Measurements from ENCODE around the gene SLC9A3.
A peak's percentile ranks its signal among the peaks of the same experiment; 100 is the strongest.

The SLC9A3 gene

DNA sequence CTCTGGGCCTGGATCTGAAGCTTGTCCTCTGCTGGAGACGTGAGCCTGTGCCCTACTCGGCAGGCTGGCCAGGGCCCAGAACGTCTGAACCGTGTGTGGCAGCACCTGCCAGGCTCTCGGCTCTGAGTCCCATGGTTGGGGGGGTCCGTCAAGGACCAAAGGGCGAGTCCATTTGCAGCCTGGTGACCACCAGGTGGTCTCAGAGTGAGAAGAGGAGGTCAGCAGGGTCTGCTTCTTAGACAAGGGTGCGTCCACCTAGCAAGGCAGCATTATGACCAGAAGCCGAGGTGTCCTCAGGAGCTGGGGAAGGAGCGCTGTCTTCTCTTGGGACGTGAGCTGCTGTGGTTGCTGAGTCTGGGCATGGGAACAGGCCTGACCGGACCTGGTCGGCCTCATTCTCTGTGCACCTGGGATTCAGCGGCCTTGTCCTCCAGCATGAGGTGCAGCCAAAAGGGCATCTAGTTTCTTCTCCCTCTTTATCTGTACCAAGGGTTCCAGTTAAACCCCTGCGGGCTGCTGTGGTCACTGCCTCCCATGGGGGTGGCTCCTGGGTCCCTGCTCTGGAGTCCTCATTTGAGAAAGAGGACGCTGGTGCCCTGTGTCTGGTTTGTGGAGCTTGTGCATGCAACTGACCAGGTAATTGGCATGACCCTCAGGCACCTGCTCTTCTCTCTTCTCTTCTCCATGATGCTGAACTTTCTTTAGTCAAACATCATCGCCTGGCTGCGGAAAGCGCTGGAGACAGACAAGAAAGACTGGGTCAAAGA lies 66.9 kb downstream of the SLC9A3 start:
- no peak for DNase-seq

DNA sequence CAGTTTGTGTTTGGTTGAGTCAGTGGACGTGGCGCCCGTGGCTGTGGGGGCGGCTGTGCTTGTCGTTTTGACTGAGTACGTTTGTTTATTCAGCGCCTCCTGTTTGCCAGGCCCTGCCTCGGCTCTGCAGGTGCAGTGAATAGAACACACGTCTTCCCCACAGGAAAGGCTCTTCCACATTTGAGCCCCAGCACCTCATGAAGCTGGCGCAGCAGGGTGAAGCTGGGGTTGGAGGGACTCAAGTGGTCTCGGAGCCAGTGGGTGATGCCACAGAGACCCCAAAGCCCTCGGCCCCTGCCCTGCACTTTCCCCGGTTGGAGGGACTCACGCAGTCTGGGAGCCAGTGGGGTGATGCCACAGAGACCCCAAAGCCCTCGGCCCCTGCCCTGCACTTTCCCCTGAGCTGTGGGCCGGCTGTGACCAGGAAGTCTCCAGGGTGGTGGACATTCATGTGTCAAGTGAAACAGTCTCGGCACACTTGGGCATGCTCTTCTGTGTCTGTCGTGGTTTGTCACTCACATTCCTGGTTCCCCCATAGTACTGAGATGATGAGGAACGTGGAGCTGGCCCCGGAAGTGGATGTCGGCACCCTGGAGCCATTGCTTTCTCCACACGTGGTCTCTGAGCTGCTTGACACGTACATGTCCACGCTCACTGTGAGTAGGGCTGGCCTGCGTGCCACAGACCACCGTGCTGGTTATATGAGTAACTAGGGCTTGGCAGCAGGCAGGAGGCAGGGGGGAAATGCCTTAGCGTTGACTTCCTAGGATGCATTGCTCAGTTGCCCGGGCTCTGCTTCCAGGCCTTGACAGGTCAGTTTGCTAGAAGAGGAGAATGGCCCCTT lies 67.7 kb downstream of the SLC9A3 start:
- no peak for DNase-seq

DNA sequence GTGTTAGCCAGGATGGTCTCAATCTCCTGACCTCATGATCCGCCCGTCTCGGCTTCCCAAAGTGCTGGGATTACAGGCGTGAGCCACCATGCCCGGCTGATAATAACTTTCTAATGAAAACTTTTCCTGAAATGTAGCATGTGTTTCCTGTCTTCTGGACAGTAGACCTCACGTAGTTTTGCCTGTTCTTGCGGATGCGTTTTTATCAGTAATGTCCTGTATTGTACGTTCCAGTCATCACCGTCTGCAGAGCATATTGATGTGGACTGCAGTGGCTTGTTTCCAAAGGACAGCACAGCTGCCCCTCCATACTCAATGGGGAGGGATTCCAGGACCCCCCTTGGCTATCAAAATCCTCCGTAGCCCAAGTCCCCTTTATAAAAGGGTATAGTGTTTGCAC lies 68.4 kb downstream of the SLC9A3 start:
- DNase-seq: no peak

DNA sequence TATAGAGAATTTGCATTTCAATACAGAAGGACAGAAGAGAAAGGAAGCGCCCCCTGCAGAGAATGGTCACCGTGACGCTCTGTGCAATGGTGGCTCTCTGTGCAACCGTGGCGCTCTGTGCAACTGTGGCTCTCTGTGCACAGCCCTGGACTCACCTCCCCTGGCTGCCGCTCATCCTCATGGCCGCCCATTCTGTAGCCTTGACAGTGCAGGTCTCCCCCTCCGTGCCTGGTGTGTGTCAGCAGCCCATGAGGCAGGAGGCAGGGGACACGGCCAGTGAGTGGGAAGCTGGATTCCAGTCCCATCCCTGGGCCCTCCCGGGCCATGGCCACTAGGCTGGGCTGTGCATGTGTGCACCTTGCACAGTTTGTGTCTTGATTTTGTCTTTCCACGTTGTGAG lies 69.3 kb downstream of the SLC9A3 start:
- DNase-seq: no peak

DNA sequence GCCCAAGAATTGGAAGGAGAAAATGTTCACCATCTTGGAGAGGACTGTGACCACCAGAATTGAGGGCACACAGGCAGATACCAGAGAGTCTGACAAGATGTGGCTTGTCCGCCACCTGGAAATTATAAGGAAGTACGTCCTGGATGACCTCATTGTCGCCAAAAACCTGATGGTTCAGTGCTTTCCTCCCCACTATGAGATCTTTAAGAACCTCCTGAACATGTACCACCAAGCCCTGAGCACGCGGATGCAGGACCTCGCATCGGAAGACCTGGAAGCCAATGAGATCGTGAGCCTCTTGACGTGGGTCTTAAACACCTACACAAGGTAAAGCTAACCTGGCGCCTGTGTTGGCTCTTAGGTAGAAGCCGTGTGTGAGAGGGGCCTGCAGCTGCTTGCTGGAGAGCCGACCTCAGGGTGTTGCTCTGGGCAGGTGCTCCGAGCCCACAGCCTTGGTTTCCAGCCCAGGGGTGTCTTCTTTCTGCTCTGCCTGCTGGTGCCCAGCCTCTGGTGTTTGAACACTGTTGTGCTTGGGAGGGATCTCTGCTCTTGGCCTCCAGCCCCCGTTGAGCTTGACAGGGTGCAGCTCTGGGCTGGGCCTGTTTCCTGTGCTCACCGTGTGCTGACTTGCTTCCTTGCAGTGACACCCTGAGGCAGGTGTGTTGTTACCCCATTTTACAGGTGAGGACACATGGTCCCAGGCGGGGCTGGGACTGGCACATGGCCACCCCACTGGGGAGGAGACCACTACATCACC lies 70.3 kb downstream of the SLC9A3 start:
- DNase-seq: no peak

DNA sequence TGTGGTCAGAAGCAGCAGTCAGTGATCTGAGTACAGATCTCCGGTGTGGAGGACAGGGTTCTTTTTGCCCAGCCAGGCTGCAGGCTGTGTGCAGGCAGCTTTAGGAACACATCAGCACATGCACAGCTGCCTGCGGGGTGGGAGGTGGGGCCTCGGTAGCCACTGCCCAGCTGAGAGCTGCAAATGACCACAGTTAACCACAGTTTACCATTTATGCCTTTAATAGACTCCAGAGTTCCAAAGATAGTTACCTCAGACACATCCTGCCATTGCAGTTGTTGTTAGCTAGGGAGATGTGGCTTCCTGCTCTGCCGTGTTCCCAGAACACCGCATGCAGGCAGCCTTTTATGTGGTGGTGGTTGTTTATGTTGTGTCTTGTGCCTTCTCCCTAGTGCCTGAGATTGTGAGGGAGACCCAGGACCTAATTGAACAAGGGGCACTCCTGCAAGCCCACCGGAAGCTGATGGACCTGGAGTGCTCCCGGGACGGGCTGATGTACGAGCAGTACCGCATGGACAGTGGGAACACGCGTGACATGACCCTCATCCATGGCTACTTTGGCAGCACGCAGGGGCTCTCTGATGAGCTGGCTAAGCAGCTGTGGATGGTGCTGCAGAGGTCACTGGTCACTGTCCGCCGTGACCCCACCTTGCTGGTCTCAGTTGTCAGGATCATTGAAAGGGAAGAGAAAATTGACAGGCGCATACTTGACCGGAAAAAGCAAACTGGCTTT lies 71.1 kb downstream of the SLC9A3 start:
- DNase-seq: no peak

DNA sequence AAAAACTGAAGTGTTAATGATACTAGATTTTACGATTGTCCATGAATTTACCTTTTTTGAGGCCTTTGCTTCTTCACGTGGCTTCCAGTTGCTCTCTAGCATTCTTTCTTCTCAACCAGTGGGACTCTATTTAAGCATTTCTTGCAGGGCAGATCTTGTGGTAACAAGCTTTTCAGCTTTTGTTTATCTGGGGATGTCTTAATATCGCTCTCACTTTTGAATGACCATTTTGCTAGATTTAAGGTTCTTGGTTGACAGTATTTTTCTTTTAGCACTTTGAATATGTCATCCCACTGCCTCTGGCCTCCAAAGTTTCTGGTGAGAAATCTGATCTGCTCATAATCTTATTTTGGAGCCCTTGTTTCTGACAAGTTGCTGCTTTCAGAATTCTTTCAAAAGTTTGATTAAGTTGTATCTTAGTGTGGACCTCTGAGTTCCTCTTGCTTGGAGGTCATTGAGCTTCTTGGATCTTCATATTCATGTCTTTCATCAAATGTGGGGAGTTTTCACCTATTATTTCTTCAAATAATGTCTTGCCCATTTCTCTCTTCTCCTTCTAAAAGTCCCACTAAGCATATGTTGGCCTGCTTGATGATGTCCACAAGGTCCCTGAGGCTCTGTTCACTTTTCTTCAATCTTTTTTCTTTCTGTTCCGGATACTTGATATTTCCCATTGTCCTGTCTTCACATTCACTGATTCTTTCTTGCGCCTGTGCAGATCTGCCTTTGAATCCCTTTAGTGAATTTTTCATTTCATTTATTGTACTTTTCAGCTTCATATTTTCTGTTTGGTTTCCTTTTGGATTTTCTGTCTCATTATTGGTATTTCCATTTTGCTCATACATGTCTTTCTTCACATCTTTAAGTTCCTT lies 72.4 kb downstream of the SLC9A3 start:
- no peak for DNase-seq

DNA sequence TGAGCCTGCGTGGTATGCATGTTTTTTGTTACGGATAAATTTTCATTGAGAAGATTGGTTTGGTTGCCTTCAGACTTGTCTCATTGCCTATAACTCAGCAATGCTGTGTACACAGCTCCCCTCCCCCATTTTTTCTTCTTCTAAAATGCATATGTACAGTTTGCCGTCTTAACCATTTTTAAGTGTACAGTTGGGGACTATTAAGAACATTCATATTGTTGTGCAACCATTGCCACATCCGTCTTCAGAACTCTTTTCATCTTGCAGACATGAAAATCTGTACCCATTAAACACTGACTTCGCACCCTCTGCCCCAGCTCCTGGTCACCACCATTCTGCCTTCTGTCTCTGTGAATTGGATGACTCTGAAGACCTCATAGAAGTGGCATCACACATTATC lies 75.1 kb downstream of the SLC9A3 start:
- DNase-seq: no peak

DNA sequence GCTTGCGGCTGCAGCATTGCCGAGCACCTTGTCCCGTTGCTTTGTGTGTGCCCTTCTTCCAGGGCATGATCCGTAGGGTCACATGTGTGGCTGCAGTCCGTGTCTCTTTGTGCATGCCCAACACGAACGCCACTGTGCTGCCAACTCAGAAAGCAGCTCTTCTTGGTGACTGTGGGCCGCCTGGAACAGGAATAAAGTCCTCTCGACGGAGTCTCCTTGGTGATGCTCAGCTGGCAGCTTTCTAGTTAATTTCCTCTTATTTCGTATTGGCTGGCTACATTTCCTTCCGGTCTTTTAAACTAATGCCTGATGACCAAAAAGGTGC lies 75.5 kb downstream of the SLC9A3 start:
- no peak for DNase-seq

DNA sequence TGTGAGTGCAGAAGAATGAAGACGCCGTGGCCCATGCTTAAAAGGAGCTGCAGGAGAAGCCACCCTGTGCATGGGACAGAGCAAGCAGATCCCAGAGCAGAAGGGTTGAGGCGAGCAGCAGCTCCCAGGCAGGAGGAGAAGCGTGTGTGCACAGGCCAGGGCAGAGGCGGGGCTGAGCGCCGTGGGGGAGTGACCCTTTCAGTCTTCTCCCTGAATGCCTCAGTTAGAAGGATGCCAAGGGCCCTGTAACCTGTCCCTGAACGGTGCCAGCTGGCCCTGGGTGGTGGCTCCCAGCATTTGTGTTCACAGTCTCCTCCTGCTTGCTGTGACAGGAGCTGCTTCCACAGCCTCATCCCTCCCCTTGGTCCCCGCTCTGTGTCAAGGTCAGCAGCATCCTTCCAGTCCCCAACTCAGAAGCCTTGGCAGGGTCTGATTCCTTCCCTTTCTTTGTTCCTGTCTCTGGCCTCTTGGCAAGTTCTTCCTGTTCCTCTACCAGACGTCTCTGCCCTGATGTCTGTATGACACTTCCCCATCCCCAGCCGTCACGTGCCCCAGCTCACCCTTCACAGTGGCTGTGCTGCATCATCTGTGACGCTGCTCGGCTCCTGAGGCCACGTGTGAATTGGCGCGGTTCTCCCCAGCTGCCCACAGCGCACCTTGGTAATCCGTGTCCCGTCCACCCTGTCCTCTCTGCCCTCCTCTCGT lies 76.0 kb downstream of the SLC9A3 start:
- DNase-seq: no peak

DNA sequence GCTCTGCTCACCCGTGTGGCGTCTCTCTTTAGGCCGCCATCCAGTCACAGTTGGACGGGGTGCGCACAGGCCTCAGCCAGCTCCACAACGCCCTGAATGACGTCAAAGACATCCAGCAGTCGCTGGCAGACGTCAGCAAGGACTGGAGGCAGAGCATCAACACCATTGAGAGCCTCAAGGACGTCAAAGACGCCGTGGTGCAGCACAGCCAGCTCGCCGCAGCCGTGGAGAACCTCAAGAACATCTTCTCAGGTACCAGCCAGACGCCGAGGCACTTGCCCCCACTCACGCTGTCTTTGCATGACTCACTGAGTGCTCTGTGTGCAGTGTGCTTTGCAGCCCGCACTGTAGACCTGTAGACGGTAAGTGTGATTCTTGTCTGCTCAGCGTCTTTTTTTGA lies 76.7 kb downstream of the SLC9A3 start:
- DNase-seq: no peak

DNA sequence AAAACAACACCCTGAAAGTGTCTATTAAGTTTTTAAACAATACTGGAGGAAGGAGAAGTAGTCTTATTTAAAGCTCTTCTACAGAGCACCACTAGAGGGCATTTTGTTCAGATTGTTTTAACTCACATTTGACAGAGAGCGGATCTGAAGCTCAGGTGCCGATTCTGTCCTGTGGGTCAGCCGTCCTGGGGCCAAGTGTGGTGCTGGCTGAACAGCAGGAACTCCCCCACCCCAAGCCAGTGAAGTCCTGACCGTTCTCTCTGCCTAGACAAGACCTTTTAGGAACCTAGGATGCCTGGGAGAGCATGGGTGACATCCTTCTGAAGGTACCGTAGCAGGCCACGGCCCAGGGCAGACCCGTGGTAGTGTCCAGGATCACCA lies 77.4 kb downstream of the SLC9A3 start:
- DNase-seq: no peak

DNA sequence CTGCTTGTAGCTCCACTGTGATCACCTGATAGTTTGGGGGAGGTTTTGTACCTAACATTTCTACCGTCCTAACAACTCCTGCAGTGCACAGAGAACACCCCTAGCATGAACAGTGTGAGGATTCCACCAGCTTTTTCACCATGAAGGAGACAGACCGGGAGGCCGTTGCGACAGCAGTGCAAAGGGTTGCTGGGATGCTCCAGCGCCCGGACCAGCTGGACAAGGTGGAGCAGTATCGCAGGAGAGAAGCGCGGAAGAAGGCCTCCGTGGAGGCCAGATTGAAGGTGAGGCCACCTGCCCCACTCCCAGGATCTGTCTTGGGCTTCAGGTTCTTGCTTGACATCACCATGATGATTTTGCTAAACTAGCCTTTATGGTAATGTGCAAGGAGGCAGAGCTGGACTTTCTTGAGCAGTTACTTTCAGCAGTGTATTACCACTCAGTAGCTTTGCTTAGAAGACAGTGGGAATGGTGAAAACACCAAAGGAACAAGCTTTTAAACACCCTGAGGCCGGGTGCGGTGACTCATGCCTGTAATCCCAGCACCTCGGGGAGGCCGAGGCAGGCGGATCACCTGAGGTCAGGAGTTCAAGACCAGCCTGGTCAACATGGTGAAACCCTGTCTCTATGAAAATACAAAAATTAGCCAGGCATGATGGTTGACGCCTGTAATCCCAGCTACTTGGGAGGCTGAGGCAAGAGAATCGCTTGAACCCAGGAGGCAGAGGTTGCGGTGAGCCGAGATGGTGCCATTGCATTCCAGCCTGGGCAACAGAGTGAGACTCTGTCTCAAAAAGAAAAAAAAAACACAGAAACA lies 78.0 kb downstream of the SLC9A3 start:
- no peak for DNase-seq

DNA sequence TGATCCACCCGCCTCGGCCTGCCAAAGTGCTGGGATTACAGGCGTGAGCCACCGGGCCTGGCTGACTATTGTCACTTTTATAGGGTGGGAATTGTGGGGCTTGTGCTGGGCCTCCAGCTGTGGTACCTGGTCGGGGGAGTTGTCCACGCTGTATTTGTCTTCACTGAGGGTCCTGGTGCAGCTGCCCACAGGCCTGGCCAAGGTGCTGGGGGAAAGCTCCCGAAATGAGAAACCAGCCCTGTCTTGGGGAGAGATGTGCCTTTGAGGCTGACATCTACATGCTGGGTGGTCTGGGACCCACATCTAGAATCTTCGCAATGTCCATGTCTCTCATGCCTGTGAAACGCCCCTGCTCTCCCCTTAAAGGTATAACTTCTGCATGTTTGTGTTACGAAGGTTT lies 78.7 kb downstream of the SLC9A3 start:
- no peak for DNase-seq

DNA sequence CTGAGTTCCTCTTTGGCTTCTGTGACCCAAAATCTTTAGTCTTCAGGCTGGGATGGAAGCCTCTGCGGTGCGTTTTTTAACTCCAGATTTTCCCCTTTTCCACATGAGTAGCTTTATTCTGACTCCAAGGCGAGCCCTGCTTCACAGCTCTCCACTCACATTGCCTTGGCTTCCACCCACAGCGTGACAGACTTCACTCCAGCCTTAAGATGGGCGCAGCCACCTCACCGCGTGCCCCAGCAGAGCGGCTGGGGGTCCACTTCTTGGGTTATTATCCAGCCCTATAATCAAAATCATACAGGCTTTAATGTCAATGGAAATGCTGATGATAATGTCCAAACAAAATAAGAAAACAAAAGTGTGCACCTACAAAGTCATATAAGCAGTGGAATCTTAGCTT lies 80.0 kb downstream of the SLC9A3 start:
- DNase-seq: no peak

DNA sequence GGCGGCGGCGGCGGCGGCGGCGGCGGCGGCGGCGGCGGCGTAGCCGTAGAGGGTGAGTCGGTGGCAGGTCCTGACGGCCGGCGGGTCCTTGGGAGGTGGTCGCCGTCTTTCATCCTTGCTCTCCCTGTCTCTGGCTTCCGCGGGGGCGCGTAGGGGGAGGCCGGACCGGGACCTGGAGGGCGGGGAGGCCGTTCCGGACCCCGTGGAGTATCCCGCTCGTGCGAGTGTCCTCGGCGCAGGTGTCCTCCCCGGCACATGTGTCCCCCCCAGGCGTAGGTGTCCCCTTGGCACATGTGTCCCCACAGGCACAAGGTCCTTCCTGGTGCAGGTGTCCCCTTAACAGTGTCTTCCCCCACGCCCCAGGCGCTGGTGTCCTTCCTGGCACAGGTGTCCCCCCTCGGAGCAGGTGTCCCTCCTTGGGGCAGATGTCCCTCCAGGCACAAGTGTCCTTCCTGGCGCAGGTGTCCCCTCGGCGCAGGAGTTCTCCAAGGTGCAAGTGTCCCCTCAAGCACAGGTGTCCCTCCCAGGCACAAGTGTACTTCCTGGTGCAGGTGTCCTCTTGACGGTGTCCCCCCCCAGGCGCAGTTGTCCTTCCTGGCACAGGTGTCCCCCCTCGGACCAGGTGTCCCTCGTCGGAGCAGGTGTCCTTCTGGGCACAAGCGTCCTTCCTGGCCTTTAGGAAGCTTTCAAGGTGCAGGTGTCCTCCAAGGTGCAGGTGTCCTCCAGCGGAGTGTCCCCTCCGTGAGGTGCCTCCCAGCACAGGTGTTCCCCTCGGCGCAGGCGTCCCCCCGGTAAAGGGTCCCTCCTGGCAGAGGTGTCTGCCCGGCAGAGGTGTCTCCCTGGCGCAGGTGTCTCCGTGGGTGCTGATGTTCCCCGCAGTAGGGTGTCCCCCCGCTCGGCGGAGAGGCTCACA lies 80.8 kb downstream of the SLC9A3 start:
- no peak for DNase-seq

DNA sequence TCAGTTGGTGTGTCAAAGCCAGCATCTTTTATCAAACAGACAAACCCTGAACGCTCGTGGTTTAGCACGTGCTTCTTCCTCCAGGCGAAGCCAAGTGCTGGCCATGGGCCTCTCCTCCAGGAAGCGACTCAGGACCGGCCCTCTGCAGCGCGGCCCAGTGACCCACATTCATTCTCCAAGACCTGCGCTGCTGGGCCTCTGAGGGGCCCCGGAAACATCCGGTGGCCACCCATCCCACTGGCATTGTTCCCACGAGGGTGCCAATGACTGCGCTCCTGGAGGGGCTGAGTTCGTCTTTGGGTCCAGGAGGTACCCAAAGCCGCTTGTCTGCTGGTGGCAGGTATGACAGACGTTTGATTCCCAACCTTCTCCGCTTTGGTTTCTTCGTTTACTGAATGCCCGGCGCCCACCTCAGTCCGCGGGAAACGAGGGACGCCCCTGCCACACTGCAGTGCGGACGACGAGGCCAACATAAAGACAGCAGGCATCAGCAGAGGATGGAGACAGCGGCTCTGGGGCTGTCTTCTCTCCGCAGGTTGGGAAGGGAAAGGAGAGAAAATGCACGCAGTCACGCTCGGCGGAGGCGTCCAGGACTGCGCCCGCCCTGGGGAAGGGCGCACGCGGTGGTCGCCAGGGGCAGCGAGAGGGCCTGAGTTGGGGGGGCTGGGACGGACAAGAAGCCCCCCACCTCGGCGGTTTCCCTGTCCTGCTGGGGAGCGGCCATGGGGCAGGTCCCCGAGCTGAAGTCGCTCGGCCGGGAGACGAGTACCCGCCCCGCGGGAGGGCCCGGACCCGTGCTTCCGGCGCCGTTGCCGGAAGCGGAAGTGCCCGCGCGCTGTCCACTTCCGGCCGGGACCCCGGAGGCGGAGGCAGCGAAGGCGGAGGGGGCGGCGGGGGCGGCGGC lies 81.7 kb downstream of the SLC9A3 start, which contains the start of gene EXOC3:
Gene EXOC3, plus strand, starts transcription at position 842 of the 904 bp plus-strand sequence. CDS start 3,030 bp downstream, outside the sequence.
- DNase-seq: peak; percentile 80

DNA sequence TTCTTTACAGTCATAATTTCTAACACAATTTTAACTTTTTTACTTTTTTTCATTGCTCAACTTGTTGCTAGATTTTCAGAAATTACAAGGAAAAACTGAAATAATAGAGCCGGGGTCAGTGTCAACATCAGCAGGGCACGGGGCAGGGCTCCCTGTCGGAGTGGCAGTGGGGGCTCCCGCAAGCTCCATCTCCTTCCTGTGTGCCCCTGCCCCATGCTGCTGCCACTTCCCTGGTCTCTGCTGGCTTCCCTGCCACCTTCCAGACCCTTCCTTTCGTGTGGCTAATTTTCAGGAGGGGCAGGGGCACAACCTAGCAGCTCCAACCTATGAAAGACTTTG lies 82.3 kb downstream of the SLC9A3 start:
- DNase-seq: no peak

Measured in NCI-H2171 (cell line).